Caco-2 (cell line): ENCODE results near the gene SLC39A7. TPM values are rescaled to one million over a fixed set of nuclear protein-coding genes. Genes with fewer than 3 reads are reported as not detected.

Source experiments
- BruUV-seq: library from RNA; stranded (reverse); fragments of 400-500 nt; replicated peaks from 2 replicates; lab custom pipeline; 2021; lab: Mats Ljungman, UMichigan
- CTCF ChIA-PET: fragments of 300-600 bp; sonication (Branson Sonifier 250); formaldehyde crosslinking; loops from one replicate; lab custom pipeline; 2022; ENCODE audit warnings: antibody characterized with exemption; lab: Charles Lee
- POLR2A ChIA-PET: fragments of 300-600 bp; sonication (Branson Sonifier 250); formaldehyde crosslinking; loops from one replicate; lab custom pipeline; 2022; ENCODE audit warnings: antibody characterized with exemption; lab: Charles Lee
- DNase-seq, 2 experiments: peaks; one replicate each; pipeline versions ENCODE4 v3.0.0 to v3.0.0-alpha.2; 2020 to 2022
- H3K27me3 ChIP-seq: replicated peaks from 2 replicates; pipeline ENCODE4 v1.6.0; 2011; ENCODE audit warnings: low read length; ENCODE audit not compliant: control insufficient read depth, insufficient read depth
- H3K36me3 ChIP-seq: 2 replicates; pipeline ENCODE4 v1.5.1; 2011; ENCODE audit warnings: low read length; ENCODE audit not compliant: control insufficient read depth, insufficient read depth
- H3K4me1 ChIP-seq: fragments of 250-450 bp; sonication (Bioruptor Pico); 2 replicates; pipeline ENCODE4 v1.5.1; 2020; ENCODE audit warnings: mild to moderate bottlenecking
- H3K4me3 ChIP-seq: 2 replicates; pipeline ENCODE4 v1.5.1; 2011; ENCODE audit warnings: low read depth, mild to moderate bottlenecking, control low read depth, low read length
- H3K9me3 ChIP-seq: fragments of 250-450 bp; sonication (Bioruptor Pico); 2 replicates; pipeline ENCODE4 v1.5.1; 2020; ENCODE audit warnings: mild to moderate bottlenecking, moderate library complexity
- H3K27ac Mint-ChIP-seq: one replicate; pipeline ENCODE4 v1.8.0; 2022; ENCODE audit warnings: mixed read lengths; ENCODE audit not compliant: unreplicated experiment
- H3K27me3 Mint-ChIP-seq: one replicate; pipeline ENCODE4 v1.8.0; 2022; ENCODE audit warnings: mixed read lengths; ENCODE audit not compliant: insufficient read depth, unreplicated experiment
- H3K36me3 Mint-ChIP-seq: one replicate; pipeline ENCODE4 v1.8.0; 2022; ENCODE audit warnings: mild to moderate bottlenecking, mixed read lengths; ENCODE audit not compliant: insufficient read depth, unreplicated experiment
- H3K4me1 Mint-ChIP-seq: one replicate; pipeline ENCODE4 v1.8.0; 2022; ENCODE audit warnings: low read depth, mixed read lengths; ENCODE audit not compliant: unreplicated experiment
- H3K4me3 Mint-ChIP-seq: one replicate; pipeline ENCODE4 v1.8.0; 2022; ENCODE audit warnings: mild to moderate bottlenecking, moderate library complexity, mixed read lengths; ENCODE audit not compliant: unreplicated experiment
- H3K9me3 Mint-ChIP-seq: one replicate; pipeline ENCODE4 v1.8.0; 2022; ENCODE audit warnings: mixed read lengths; ENCODE audit not compliant: unreplicated experiment
- CTCF ChIP-seq, 2 experiments: fragments of 200-600 bp in 1 of 2; IDR thresholded peaks; 1 replicate in 1 of 2; 2 replicates in 1 of 2; pipeline versions ENCODE4 v1.5.1 to v1.8.0; 2011 to 2022; ENCODE audit warnings: antibody characterized with exemption in 1 of 2, control low read depth in 1 of 2, inconsistent platforms in 1 of 2, low read depth in 1 of 2, low read length in 1 of 2, mild to moderate bottlenecking in 1 of 2, moderate library complexity in 1 of 2; ENCODE audit not compliant: insufficient read depth in 1 of 2, severe bottlenecking in 1 of 2, unreplicated experiment in 1 of 2
- intact Hi-C: fragments of 100-400 bp; cut with micrococcal nuclease; formaldehyde crosslinking; loops from one replicate; pipeline ENCODE4 v1.10.0; 2022; ENCODE audit not compliant: unreplicated experiment
- total RNA-seq: library from RNA; stranded (reverse); gene quantifications from 2 replicates; pipeline ENCODE4 v1.2.3, GENCODE V29; 2022

The SLC39A7 gene
- total RNA-seq, 1 experiment from 2014 or later = 140 TPM

GRCh38 chr6:33168284-33168601, 32.4 kb upstream of the SLC39A7 start:
- no peak overlapping the region for H3K27ac Mint-ChIP-seq

GRCh38 chr6:33168639-33169038, 32.0 kb upstream of the SLC39A7 start:
- intact Hi-C loops = no loop called here
- H3K27me3 ChIP-seq = no peaks in the 10 kb centered on the region
- Mint-ChIP-seq H3K36me3 (no peaks in the 10 kb centered on the region), H3K4me3 (no peak overlapping the region), H3K9me3 (no peaks in the 10 kb centered on the region), H3K27ac (no peak overlapping the region), H3K27me3 (peaks cover 12% of the 10 kb centered on the region), H3K4me1 (no peaks in the 10 kb centered on the region)
- BruUV-seq = no TSS peak
- H3K4me3 ChIP-seq = no peak overlapping the region
- DNase-seq = no peak
- H3K4me1 ChIP-seq = no peaks in the 10 kb centered on the region
- POLR2A ChIA-PET = no interaction called here
- CTCF ChIA-PET = no interaction called here
- TF ChIP-seq CTCF (IDR thresholded peaks at IDR 0.05; ENCODE audit: insufficient read depth in 1 of 2, low read depth in 1 of 2, low read length in 1 of 2, severe bottlenecking in 1 of 2, unreplicated experiment in 1 of 2) = no peak
- H3K9me3 ChIP-seq = no peaks in the 10 kb centered on the region
- no peaks in the 10 kb centered on the region for H3K36me3 ChIP-seq

More at GRCh38 chr6:33168284-33168601, 32.4 kb upstream of the SLC39A7 start:
- no peak for TF ChIP-seq CTCF (IDR thresholded peaks at IDR 0.05; ENCODE audit: insufficient read depth in 1 of 2, low read depth in 1 of 2, low read length in 1 of 2, severe bottlenecking in 1 of 2, unreplicated experiment in 1 of 2)
- no peak overlapping the region for H3K4me3 ChIP-seq
- no peaks in the 10 kb centered on the region for H3K27me3 ChIP-seq
- Mint-ChIP-seq H3K9me3 (no peaks in the 10 kb centered on the region), H3K4me1 (no peaks in the 10 kb centered on the region), H3K27me3 (peaks cover 12% of the 10 kb centered on the region), H3K36me3 (no peaks in the 10 kb centered on the region), H3K4me3 (no peak overlapping the region)
- POLR2A ChIA-PET = no interaction called here
- H3K36me3 ChIP-seq = no peaks in the 10 kb centered on the region
- intact Hi-C loops = no loop called here
- CTCF ChIA-PET = no interaction called here
- no peaks in the 10 kb centered on the region for H3K4me1 ChIP-seq
- no peaks in the 10 kb centered on the region for H3K9me3 ChIP-seq
- no TSS peak for BruUV-seq
- DNase-seq = no peak

GRCh38 chr6:33169291-33170175, 31.1 kb upstream of the SLC39A7 start:
- no peaks in the 10 kb centered on the region for H3K36me3 Mint-ChIP-seq
- no peaks in the 10 kb centered on the region for H3K9me3 Mint-ChIP-seq
- H3K4me1 Mint-ChIP-seq = no peaks in the 10 kb centered on the region
- peaks cover 7% of the 10 kb centered on the region for H3K27me3 Mint-ChIP-seq
- no peaks in the 10 kb centered on the region for H3K4me1 ChIP-seq
- H3K9me3 ChIP-seq = no peaks in the 10 kb centered on the region
- CTCF ChIA-PET = no interaction called here
- H3K4me3 Mint-ChIP-seq = no peak overlapping the region
- no peak for TF ChIP-seq CTCF (IDR thresholded peaks at IDR 0.05; ENCODE audit: insufficient read depth in 1 of 2, low read depth in 1 of 2, low read length in 1 of 2, severe bottlenecking in 1 of 2, unreplicated experiment in 1 of 2)
- no peaks in the 10 kb centered on the region for H3K27me3 ChIP-seq
- no TSS peak for BruUV-seq
- DNase-seq = no peak
- intact Hi-C loops = no loop called here
- no peak overlapping the region for H3K27ac Mint-ChIP-seq
- POLR2A ChIA-PET = no interaction called here
- no peaks in the 10 kb centered on the region for H3K36me3 ChIP-seq
- H3K4me3 ChIP-seq = no peak overlapping the region
